HEK293 (cell line): Measurements from ENCODE around the gene CRB2.

Experiments used
- CTCF ChIA-PET: fragments of 350-600 bp; formaldehyde crosslinking; extraction: SDS; loops from one replicate; lab custom pipeline; 2021; ENCODE audit warnings: antibody characterized with exemption; lab: Yijun Ruan, JAX
- POLR2A ChIA-PET: fragments of 300-600 bp; formaldehyde crosslinking; extraction: SDS; loops from one replicate; lab custom pipeline; 2020; ENCODE audit warnings: antibody characterized with exemption, inconsistent platforms; lab: Yijun Ruan, JAX
- H3K27ac ChIP-seq: fragments of 200-500 bp; sonication (Bioruptor generic); 2 replicates; pipeline ENCODE4 v1.5.1; 2014; ENCODE audit warnings: low read depth, low read length, control low read depth, inconsistent platforms; ENCODE audit errors: extremely low read depth
- H3K36me3 ChIP-seq, 2 experiments: fragments of 200-500 bp in 1 of 2; sonication (Bioruptor generic) in 1 of 2; 1 replicate in 1 of 2; 2 replicates in 1 of 2; pipeline ENCODE4 v1.5.1; 2014 to 2017; ENCODE audit warnings: inconsistent platforms in 2 of 2, low read length in 2 of 2; ENCODE audit not compliant: control insufficient read depth in 2 of 2, insufficient read depth in 1 of 2
- H3K4me1 ChIP-seq: fragments of 200-500 bp; sonication (Bioruptor generic); 2 replicates; pipeline ENCODE4 v1.5.1; 2014; ENCODE audit warnings: mild to moderate bottlenecking, low read length, inconsistent platforms; ENCODE audit not compliant: control insufficient read depth, insufficient read depth
- H3K4me3 ChIP-seq: 2 replicates; pipeline ENCODE4 v1.5.1; 2011; ENCODE audit warnings: low read depth, mild to moderate bottlenecking, control low read depth, low read length, moderate library complexity
- H3K9me3 ChIP-seq: fragments of 200-500 bp; sonication (Bioruptor generic); 2 replicates; pipeline ENCODE4 v1.5.1; 2014; ENCODE audit warnings: low read depth, low read length, inconsistent platforms; ENCODE audit not compliant: control insufficient read depth, insufficient read depth
- BCL11A ChIP-seq: fragments of 450-650 bp; formaldehyde crosslinking; IDR thresholded peaks from 2 replicates; pipeline ENCODE4 v1.5.1; 2016; ENCODE audit warnings: low read depth, missing biosample characterization, missing genetic modification characterization
- IKZF3 ChIP-seq: fragments of 450-650 bp; IDR thresholded peaks from 2 replicates; pipeline ENCODE4 v1.5.0; 2018; ENCODE audit warnings: missing biosample characterization, mild to moderate bottlenecking, missing genetic modification characterization, moderate library complexity
- MYNN ChIP-seq: fragments of 450-650 bp; formaldehyde crosslinking; IDR thresholded peaks from 2 replicates; pipeline ENCODE4 v1.5.1; 2016; ENCODE audit warnings: missing biosample characterization, missing genetic modification characterization, borderline replicate concordance
- WT1 ChIP-seq: fragments of 450-650 bp; formaldehyde crosslinking; IDR thresholded peaks from 2 replicates; pipeline ENCODE4 v1.5.1; 2016; ENCODE audit warnings: missing biosample characterization, missing genetic modification characterization
- YY2 ChIP-seq: fragments of 450-650 bp; formaldehyde crosslinking; IDR thresholded peaks from 2 replicates; pipeline ENCODE4 v1.5.1; 2016; ENCODE audit warnings: missing biosample characterization, missing genetic modification characterization
- ZBTB17 ChIP-seq: fragments of 450-650 bp; formaldehyde crosslinking; IDR thresholded peaks from 2 replicates; pipeline ENCODE4 v1.5.1; 2016; ENCODE audit warnings: missing biosample characterization, missing genetic modification characterization
- ZBTB8A ChIP-seq: fragments of 450-650 bp; formaldehyde crosslinking; IDR thresholded peaks from 2 replicates; pipeline ENCODE4 v1.5.1; 2016; ENCODE audit warnings: missing biosample characterization, missing genetic modification characterization
- ZFP37 ChIP-seq: fragments of 450-650 bp; formaldehyde crosslinking; IDR thresholded peaks from 2 replicates; pipeline ENCODE4 v1.5.1; 2016; ENCODE audit warnings: missing biosample characterization, missing genetic modification characterization
- ZFP69B ChIP-seq: fragments of 450-650 bp; formaldehyde crosslinking; IDR thresholded peaks from 2 replicates; pipeline ENCODE4 v1.5.1; 2016; ENCODE audit warnings: missing biosample characterization, missing genetic modification characterization
- ZIC2 ChIP-seq: fragments of 450-650 bp; formaldehyde crosslinking; IDR thresholded peaks from 2 replicates; pipeline ENCODE4 v1.5.1; 2016; ENCODE audit warnings: missing biosample characterization, missing genetic modification characterization
- ZNF10 ChIP-seq: fragments of 450-650 bp; formaldehyde crosslinking; IDR thresholded peaks from 2 replicates; pipeline ENCODE4 v1.5.1; 2017; ENCODE audit warnings: missing biosample characterization, missing genetic modification characterization
- ZNF157 ChIP-seq: fragments of 450-650 bp; formaldehyde crosslinking; IDR thresholded peaks from 2 replicates; pipeline ENCODE4 v1.5.1; 2016; ENCODE audit warnings: missing biosample characterization, missing genetic modification characterization
- ZNF174 ChIP-seq: fragments of 450-650 bp; formaldehyde crosslinking; IDR thresholded peaks from 2 replicates; pipeline ENCODE4 v1.5.0; 2017; ENCODE audit warnings: missing biosample characterization, mild to moderate bottlenecking, missing genetic modification characterization
- ZNF19 ChIP-seq: fragments of 450-650 bp; formaldehyde crosslinking; IDR thresholded peaks from 2 replicates; pipeline ENCODE4; 2016; ENCODE audit warnings: missing biosample characterization, missing genetic modification characterization, low read depth
- ZNF24 ChIP-seq: fragments of 450-650 bp; formaldehyde crosslinking; IDR thresholded peaks from 2 replicates; pipeline ENCODE4 v1.5.1; 2016; ENCODE audit warnings: missing biosample characterization, missing genetic modification characterization
- ZNF266 ChIP-seq: fragments of 450-650 bp; formaldehyde crosslinking; IDR thresholded peaks from 2 replicates; pipeline ENCODE4 v1.5.1; 2016; ENCODE audit warnings: missing biosample characterization, missing genetic modification characterization, low read depth
- ZNF335 ChIP-seq: fragments of 450-650 bp; formaldehyde crosslinking; conservative IDR thresholded peaks from 2 replicates; pipeline ENCODE4 v1.5.1; 2016; ENCODE audit warnings: missing biosample characterization, missing genetic modification characterization
- ZNF514 ChIP-seq: fragments of 450-650 bp; formaldehyde crosslinking; IDR thresholded peaks from 2 replicates; pipeline ENCODE4 v1.5.1; 2016; ENCODE audit warnings: missing biosample characterization, missing genetic modification characterization
- ZNF544 ChIP-seq: fragments of 450-650 bp; formaldehyde crosslinking; IDR thresholded peaks from 2 replicates; pipeline ENCODE4 v1.5.0; 2017; ENCODE audit warnings: missing biosample characterization, missing genetic modification characterization
- ZNF621 ChIP-seq: fragments of 450-650 bp; formaldehyde crosslinking; IDR thresholded peaks from 2 replicates; pipeline ENCODE4 v1.5.1; 2017; ENCODE audit warnings: missing biosample characterization, missing genetic modification characterization
- ZNF768 ChIP-seq: fragments of 450-650 bp; formaldehyde crosslinking; IDR thresholded peaks from 2 replicates; pipeline ENCODE4 v1.5.1; 2018; ENCODE audit warnings: missing biosample characterization, mild to moderate bottlenecking, missing genetic modification characterization
- ZSCAN16 ChIP-seq: fragments of 450-650 bp; formaldehyde crosslinking; IDR thresholded peaks from 2 replicates; pipeline ENCODE4 v1.5.1; 2016; ENCODE audit warnings: missing biosample characterization, missing genetic modification characterization
- TF ChIP-seq, protein P1 (sequence below): fragments of 450-650 bp; formaldehyde crosslinking; IDR thresholded peaks from 2 replicates; pipeline ENCODE4 v1.5.1; 2016; ENCODE audit warnings: missing biosample characterization, missing genetic modification characterization
- TF ChIP-seq, protein P2 (sequence below): fragments of 450-650 bp; formaldehyde crosslinking; IDR thresholded peaks from 2 replicates; pipeline ENCODE4 v1.5.1; 2016; ENCODE audit warnings: missing biosample characterization, missing genetic modification characterization
- TF ChIP-seq, protein P3 (sequence below): fragments of 450-650 bp; formaldehyde crosslinking; IDR thresholded peaks from 2 replicates; pipeline ENCODE4 v1.5.1; 2017; ENCODE audit warnings: missing biosample characterization, missing genetic modification characterization
- TF ChIP-seq, protein P4 (sequence below): fragments of 450-650 bp; formaldehyde crosslinking; IDR thresholded peaks from 2 replicates; pipeline ENCODE4 v1.5.1; 2016; ENCODE audit warnings: missing biosample characterization, missing genetic modification characterization
- TF ChIP-seq, protein P5 (sequence below): fragments of 450-650 bp; IDR thresholded peaks from 2 replicates; pipeline ENCODE4 v1.5.1; 2018; ENCODE audit warnings: missing biosample characterization, missing genetic modification characterization

The CRB2 gene

DNA sequence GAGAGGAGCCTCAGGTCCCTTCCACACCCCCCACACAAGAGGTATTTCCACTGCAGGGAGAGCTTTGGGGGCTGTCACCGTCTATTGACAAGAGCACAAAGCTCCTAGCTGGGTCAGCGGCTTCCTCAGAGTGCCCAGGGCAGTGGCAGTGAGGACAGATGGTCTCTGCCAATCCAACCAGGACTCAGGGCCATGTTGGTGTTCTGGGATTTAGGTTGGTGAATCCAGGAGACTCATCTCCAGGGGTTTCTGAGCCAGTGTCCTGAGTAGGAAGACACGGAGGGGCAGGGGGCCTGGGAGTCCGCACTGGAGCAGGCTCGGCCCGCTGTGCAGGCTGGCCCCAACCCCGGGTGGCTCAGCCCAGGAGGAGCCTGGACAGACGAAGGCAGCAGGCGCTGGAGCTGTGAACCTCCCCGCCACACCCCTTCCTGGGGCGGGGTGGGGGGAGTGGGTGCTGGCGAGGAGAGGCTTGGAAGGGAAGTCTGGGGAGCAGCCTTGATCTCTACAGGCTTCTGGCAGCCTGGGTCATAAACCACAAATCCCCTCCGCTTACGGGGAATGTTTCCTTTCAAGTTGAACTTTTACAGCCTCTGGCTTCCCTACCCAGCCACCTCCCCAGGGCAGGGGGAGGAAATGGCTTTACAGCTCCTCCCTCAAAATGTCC lies 19.6 kb downstream of the CRB2 start (continued):
- TF ChIP-seq IKZF3 (tag by site-specific recombination) (0 out of 2 replicates have a peak, but pooled peaks have one; percentile 36), ZNF10 (tag by site-specific recombination) (peak; percentile 61; the same call in 1 of the 2 replicates), MYNN (no peak), ZNF24 (tag by site-specific recombination) (no peak), ZNF266 (tag by site-specific recombination) (no peak), ZNF19 (tag by site-specific recombination) (no peak), WT1 (0 out of 2 replicates have a peak, but pooled peaks have one; percentile 29), ZBTB17 (peak; percentile 75), YY2 (tag by site-specific recombination) (no peak), ZBTB8A (tag by site-specific recombination) (peak; percentile 34; the same call in 1 of the 2 replicates)
- TF ChIP-seq, protein P1, sequence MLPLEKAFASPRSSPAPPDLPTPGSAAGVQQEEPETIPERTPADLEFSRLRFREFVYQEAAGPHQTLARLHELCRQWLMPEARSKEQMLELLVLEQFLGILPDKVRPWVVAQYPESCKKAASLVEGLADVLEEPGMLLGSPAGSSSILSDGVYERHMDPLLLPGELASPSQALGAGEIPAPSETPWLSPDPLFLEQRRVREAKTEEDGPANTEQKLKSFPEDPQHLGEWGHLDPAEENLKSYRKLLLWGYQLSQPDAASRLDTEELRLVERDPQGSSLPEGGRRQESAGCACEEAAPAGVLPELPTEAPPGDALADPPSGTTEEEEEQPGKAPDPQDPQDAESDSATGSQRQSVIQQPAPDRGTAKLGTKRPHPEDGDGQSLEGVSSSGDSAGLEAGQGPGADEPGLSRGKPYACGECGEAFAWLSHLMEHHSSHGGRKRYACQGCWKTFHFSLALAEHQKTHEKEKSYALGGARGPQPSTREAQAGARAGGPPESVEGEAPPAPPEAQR (tag by site-specific recombination) = no peak
- TF ChIP-seq, protein P2, sequence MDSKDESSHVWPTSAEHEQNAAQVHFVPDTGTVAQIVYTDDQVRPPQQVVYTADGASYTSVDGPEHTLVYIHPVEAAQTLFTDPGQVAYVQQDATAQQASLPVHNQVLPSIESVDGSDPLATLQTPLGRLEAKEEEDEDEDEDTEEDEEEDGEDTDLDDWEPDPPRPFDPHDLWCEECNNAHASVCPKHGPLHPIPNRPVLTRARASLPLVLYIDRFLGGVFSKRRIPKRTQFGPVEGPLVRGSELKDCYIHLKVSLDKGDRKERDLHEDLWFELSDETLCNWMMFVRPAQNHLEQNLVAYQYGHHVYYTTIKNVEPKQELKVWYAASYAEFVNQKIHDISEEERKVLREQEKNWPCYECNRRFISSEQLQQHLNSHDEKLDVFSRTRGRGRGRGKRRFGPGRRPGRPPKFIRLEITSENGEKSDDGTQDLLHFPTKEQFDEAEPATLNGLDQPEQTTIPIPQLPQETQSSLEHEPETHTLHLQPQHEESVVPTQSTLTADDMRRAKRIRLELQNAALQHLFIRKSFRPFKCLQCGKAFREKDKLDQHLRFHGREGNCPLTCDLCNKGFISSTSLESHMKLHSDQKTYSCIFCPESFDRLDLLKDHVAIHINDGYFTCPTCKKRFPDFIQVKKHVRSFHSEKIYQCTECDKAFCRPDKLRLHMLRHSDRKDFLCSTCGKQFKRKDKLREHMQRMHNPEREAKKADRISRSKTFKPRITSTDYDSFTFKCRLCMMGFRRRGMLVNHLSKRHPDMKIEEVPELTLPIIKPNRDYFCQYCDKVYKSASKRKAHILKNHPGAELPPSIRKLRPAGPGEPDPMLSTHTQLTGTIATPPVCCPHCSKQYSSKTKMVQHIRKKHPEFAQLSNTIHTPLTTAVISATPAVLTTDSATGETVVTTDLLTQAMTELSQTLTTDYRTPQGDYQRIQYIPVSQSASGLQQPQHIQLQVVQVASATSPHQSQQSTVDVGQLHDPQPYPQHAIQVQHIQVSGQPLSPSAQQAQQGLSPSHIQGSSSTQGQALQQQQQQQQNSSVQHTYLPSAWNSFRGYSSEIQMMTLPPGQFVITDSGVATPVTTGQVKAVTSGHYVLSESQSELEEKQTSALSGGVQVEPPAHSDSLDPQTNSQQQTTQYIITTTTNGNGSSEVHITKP = 0 out of 2 replicates have a peak, but pooled peaks have one; percentile 9
- TF ChIP-seq, protein P3, sequence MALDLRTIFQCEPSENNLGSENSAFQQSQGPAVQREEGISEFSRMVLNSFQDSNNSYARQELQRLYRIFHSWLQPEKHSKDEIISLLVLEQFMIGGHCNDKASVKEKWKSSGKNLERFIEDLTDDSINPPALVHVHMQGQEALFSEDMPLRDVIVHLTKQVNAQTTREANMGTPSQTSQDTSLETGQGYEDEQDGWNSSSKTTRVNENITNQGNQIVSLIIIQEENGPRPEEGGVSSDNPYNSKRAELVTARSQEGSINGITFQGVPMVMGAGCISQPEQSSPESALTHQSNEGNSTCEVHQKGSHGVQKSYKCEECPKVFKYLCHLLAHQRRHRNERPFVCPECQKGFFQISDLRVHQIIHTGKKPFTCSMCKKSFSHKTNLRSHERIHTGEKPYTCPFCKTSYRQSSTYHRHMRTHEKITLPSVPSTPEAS (tag by site-specific recombination) = no peak

DNA sequence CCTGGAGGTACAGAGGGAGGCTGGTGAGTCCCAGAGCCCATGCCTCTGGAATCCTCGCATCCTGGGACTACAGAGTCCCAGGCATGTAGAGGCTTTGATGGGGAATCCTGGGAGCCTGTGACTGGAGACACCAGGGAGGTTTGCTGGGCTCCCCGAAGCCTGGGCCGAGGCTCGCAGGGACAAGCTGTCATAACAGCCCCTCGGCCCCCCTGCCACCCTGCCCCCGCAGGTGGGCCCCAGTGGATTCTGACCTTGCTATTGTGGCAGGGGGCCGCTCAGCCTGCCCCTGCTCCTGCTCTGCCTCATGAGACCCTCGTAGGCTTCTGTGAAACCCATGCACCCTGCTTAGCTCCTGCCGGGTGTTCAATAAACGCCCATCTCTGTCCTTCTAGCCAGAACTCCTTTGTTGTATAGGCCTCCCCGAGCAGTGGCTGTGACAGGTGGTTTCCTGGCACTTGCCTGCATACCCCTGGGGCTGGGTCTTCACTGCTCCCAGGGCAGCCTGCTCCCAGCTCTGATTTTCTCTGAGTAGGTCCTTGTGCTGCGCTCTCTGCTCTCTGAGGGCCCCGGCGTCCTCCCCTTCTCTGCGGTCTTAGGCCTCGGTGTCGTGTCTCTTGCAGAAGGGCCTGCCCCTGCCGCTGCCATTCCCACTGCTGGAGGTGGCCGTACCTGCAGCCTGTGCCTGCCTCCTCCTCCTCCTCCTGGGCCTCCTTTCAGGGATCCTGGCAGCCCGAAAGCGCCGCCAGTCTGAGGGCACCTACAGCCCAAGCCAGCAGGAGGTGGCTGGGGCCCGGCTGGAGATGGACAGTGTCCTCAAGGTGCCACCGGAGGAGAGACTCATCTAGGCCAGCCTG lies 20.4 kb downstream of the CRB2 start:
- no peaks in the 10 kb centered on the region for H3K9me3 ChIP-seq
- ChIA-PET POLR2A (no interaction called here), CTCF (interaction anchor here (0.5 to 4.0 kb wide), 4 partner anchors 9 to 192 kb away, joined by 3 to 22 read pairs (median 4); partner anchors contain the start of gene CRB2)
- H3K4me3 ChIP-seq = no peak overlapping the region
- H3K27ac ChIP-seq = no peak overlapping the region
- no peaks in the 10 kb centered on the region for H3K36me3 ChIP-seq
- H3K4me1 ChIP-seq = no peaks in the 10 kb centered on the region
- TF ChIP-seq, protein P4, sequence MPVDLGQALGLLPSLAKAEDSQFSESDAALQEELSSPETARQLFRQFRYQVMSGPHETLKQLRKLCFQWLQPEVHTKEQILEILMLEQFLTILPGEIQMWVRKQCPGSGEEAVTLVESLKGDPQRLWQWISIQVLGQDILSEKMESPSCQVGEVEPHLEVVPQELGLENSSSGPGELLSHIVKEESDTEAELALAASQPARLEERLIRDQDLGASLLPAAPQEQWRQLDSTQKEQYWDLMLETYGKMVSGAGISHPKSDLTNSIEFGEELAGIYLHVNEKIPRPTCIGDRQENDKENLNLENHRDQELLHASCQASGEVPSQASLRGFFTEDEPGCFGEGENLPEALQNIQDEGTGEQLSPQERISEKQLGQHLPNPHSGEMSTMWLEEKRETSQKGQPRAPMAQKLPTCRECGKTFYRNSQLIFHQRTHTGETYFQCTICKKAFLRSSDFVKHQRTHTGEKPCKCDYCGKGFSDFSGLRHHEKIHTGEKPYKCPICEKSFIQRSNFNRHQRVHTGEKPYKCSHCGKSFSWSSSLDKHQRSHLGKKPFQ (tag by site-specific recombination) = no peak
- TF ChIP-seq ZSCAN16 (tag by site-specific recombination) (no peak), ZNF621 (tag by site-specific recombination) (no peak), ZNF157 (tag by site-specific recombination) (no peak), ZNF174 (tag by site-specific recombination) (no peak), ZIC2 (tag by site-specific recombination) (peak; percentile 20), ZFP37 (tag by site-specific recombination) (no peak), ZNF544 (tag by site-specific recombination) (no peak), BCL11A (no peak), ZNF514 (tag by site-specific recombination) (no peak), ZFP69B (tag by site-specific recombination) (peak; percentile 29; the same call in 1 of the 2 replicates), ZNF768 (no peak), ZNF335 (tag by site-specific recombination) (peak; percentile 40; the same call in 1 of the 2 replicates)
- TF ChIP-seq, protein P5, sequence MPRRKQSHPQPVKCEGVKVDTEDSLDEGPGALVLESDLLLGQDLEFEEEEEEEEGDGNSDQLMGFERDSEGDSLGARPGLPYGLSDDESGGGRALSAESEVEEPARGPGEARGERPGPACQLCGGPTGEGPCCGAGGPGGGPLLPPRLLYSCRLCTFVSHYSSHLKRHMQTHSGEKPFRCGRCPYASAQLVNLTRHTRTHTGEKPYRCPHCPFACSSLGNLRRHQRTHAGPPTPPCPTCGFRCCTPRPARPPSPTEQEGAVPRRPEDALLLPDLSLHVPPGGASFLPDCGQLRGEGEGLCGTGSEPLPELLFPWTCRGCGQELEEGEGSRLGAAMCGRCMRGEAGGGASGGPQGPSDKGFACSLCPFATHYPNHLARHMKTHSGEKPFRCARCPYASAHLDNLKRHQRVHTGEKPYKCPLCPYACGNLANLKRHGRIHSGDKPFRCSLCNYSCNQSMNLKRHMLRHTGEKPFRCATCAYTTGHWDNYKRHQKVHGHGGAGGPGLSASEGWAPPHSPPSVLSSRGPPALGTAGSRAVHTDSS (tag by site-specific recombination) = no peak
